Measurements from ENCODE around the gene UBE3B. TPM values are rescaled to one million over a fixed set of nuclear protein-coding genes. Genes with fewer than 3 reads are reported as not detected.

Gene UBE3B
- total RNA-seq, 2 experiments from 2014 or later, result 32.0 to 34.1 TPM

GRCh38 chr12:109538191-109538863, 60.9 kb downstream of the UBE3B start:
- no peak overlapping the region for H3K27ac Mint-ChIP-seq
- H3K27me3 Mint-ChIP-seq (ENCODE audit: low read depth), result no peaks in the 10 kb centered on the region
- ChIA-PET POLR2A (no interaction called here), CTCF (no interaction called here)
- H3K36me3 Mint-ChIP-seq (ENCODE audit: low read depth), result no peaks in the 10 kb centered on the region
- no peaks in the 10 kb centered on the region for H3K4me1 Mint-ChIP-seq (ENCODE audit: low read depth)
- no peak for DNase-seq
- no peak for ATAC-seq
- no peaks in the 10 kb centered on the region for H3K9me3 Mint-ChIP-seq (ENCODE audit: insufficient read depth)
- no peak overlapping the region for H3K4me3 Mint-ChIP-seq

GRCh38 chr12:109539508-109539907, 62.1 kb downstream of the UBE3B start:
- no peak overlapping the region for H3K4me3 Mint-ChIP-seq
- no peak overlapping the region for H3K27ac Mint-ChIP-seq
- peaks cover 3% of the 10 kb centered on the region for H3K4me1 Mint-ChIP-seq (ENCODE audit: low read depth)
- H3K27me3 Mint-ChIP-seq (ENCODE audit: low read depth), result no peaks in the 10 kb centered on the region
- H3K9me3 Mint-ChIP-seq (ENCODE audit: insufficient read depth), result no peaks in the 10 kb centered on the region
- CTCF ChIA-PET, result no interaction called here
- POLR2A ChIA-PET, result no interaction called here
- H3K36me3 Mint-ChIP-seq (ENCODE audit: low read depth), result no peaks in the 10 kb centered on the region
- ATAC-seq (no peak), DNase-seq (no peak)

GRCh38 chr12:109540526-109541412, 63.3 kb downstream of the UBE3B start:
- Mint-ChIP-seq H3K4me3 (no peak overlapping the region), H3K9me3 (ENCODE audit: insufficient read depth) (no peaks in the 10 kb centered on the region), H3K27me3 (ENCODE audit: low read depth) (no peaks in the 10 kb centered on the region), H3K36me3 (ENCODE audit: low read depth) (no peaks in the 10 kb centered on the region), H3K27ac (no peak overlapping the region), H3K4me1 (ENCODE audit: low read depth) (peaks cover 12% of the 10 kb centered on the region)
- no peak for DNase-seq
- ATAC-seq, result no peak
- CTCF ChIA-PET, result no interaction called here
- POLR2A ChIA-PET, result no interaction called here

GRCh38 chr12:109541413-109541726, 63.9 kb downstream of the UBE3B start:
- Mint-ChIP-seq H3K27me3 (ENCODE audit: low read depth) (no peaks in the 10 kb centered on the region), H3K36me3 (ENCODE audit: low read depth) (no peaks in the 10 kb centered on the region), H3K4me3 (no peak overlapping the region), H3K4me1 (ENCODE audit: low read depth) (peaks cover 12% of the 10 kb centered on the region), H3K27ac (no peak overlapping the region), H3K9me3 (ENCODE audit: insufficient read depth) (no peaks in the 10 kb centered on the region)
- DNase-seq, result no peak
- ChIA-PET CTCF (no interaction called here), POLR2A (no interaction called here)
- no peak for ATAC-seq

GRCh38 chr12:109542014-109542413, 64.6 kb downstream of the UBE3B start:
- CTCF ChIA-PET, result no interaction called here
- no peaks in the 10 kb centered on the region for H3K36me3 Mint-ChIP-seq (ENCODE audit: low read depth)
- H3K27ac Mint-ChIP-seq, result no peak overlapping the region
- H3K4me3 Mint-ChIP-seq, result no peak overlapping the region
- ATAC-seq, result no peak
- no peak for DNase-seq
- POLR2A ChIA-PET, result no interaction called here
- H3K9me3 Mint-ChIP-seq (ENCODE audit: insufficient read depth), result no peaks in the 10 kb centered on the region
- H3K27me3 Mint-ChIP-seq (ENCODE audit: low read depth), result no peaks in the 10 kb centered on the region
- H3K4me1 Mint-ChIP-seq (ENCODE audit: low read depth), result peaks cover 12% of the 10 kb centered on the region

- CTCF ChIA-PET, result no interaction called here
- Mint-ChIP-seq H3K27ac (no peak overlapping the region), H3K36me3 (ENCODE audit: low read depth) (no peaks in the 10 kb centered on the region)
Measured at GRCh38 chr12:109542876-109543275, 65.4 kb downstream of the UBE3B start.

GRCh38 chr12:109544955-109545531, 67.6 kb downstream of the UBE3B start:
- H3K9me3 Mint-ChIP-seq (ENCODE audit: insufficient read depth), result no peaks in the 10 kb centered on the region
- peaks cover 12% of the 10 kb centered on the region for H3K4me1 Mint-ChIP-seq (ENCODE audit: low read depth)
- H3K27ac Mint-ChIP-seq, result peak overlapping the region; percentile 71
- POLR2A ChIA-PET, result no interaction called here
- CTCF ChIA-PET, result interaction anchor here (0.5 to 1.0 kb wide), 2 partner anchors 52 to 117 kb away, joined by 3 read pairs; no protein-coding TSS in a partner anchor
- H3K27me3 Mint-ChIP-seq (ENCODE audit: low read depth), result peaks cover 17% of the 10 kb centered on the region
- DNase-seq (peak; percentile 48), ATAC-seq (peak; percentile 67)
- H3K4me3 Mint-ChIP-seq, result no peak overlapping the region
- H3K36me3 Mint-ChIP-seq (ENCODE audit: low read depth), result no peaks in the 10 kb centered on the region

More at GRCh38 chr12:109542876-109543275, 65.4 kb downstream of the UBE3B start:
- DNase-seq (no peak), ATAC-seq (no peak)
- H3K4me1 Mint-ChIP-seq (ENCODE audit: low read depth), result peaks cover 12% of the 10 kb centered on the region
- H3K4me3 Mint-ChIP-seq, result no peak overlapping the region
- H3K27me3 Mint-ChIP-seq (ENCODE audit: low read depth), result peaks cover 8% of the 10 kb centered on the region
- POLR2A ChIA-PET, result no interaction called here
- no peaks in the 10 kb centered on the region for H3K9me3 Mint-ChIP-seq (ENCODE audit: insufficient read depth)

- ChIA-PET CTCF (interaction anchor here (0.5 kb wide), 1 partner anchor 118 kb away, joined by 3 read pairs; no protein-coding TSS in a partner anchor), POLR2A (no interaction called here)
- Mint-ChIP-seq H3K4me3 (no peak overlapping the region), H3K9me3 (ENCODE audit: insufficient read depth) (no peaks in the 10 kb centered on the region), H3K36me3 (ENCODE audit: low read depth) (no peaks in the 10 kb centered on the region), H3K27ac (no peak overlapping the region), H3K4me1 (ENCODE audit: low read depth) (peaks cover 12% of the 10 kb centered on the region), H3K27me3 (ENCODE audit: low read depth) (peaks cover 17% of the 10 kb centered on the region)
- no peak for ATAC-seq
- DNase-seq, result no peak
Measured at GRCh38 chr12:109545826-109546225, 68.4 kb downstream of the UBE3B start.

GRCh38 chr12:109547286-109547685, 69.9 kb downstream of the UBE3B start:
- Mint-ChIP-seq H3K27ac (no peak overlapping the region), H3K4me3 (no peak overlapping the region), H3K27me3 (ENCODE audit: low read depth) (peaks cover 17% of the 10 kb centered on the region), H3K36me3 (ENCODE audit: low read depth) (no peaks in the 10 kb centered on the region), H3K4me1 (ENCODE audit: low read depth) (peaks cover 12% of the 10 kb centered on the region), H3K9me3 (ENCODE audit: insufficient read depth) (no peaks in the 10 kb centered on the region)
- ChIA-PET POLR2A (no interaction called here), CTCF (no interaction called here)
- no peak for DNase-seq
- ATAC-seq, result no peak

- Mint-ChIP-seq H3K9me3 (ENCODE audit: insufficient read depth) (no peaks in the 10 kb centered on the region), H3K4me3 (no peak overlapping the region), H3K4me1 (ENCODE audit: low read depth) (peaks cover 12% of the 10 kb centered on the region), H3K27me3 (ENCODE audit: low read depth) (peaks cover 17% of the 10 kb centered on the region), H3K36me3 (ENCODE audit: low read depth) (no peaks in the 10 kb centered on the region), H3K27ac (no peak overlapping the region)
- DNase-seq (no peak), ATAC-seq (no peak)
- CTCF ChIA-PET, result no interaction called here
- POLR2A ChIA-PET, result no interaction called here
Measured at GRCh38 chr12:109548258-109548657, 70.8 kb downstream of the UBE3B start.

- H3K36me3 Mint-ChIP-seq (ENCODE audit: low read depth), result no peaks in the 10 kb centered on the region
- peaks cover 7% of the 10 kb centered on the region for H3K4me1 Mint-ChIP-seq (ENCODE audit: low read depth)
- no peak for ATAC-seq
- POLR2A ChIA-PET, result no interaction called here
- no peak overlapping the region for H3K4me3 Mint-ChIP-seq
- no peaks in the 10 kb centered on the region for H3K9me3 Mint-ChIP-seq (ENCODE audit: insufficient read depth)
- H3K27ac Mint-ChIP-seq, result no peak overlapping the region
- CTCF ChIA-PET, result no interaction called here
- no peak for DNase-seq
- H3K27me3 Mint-ChIP-seq (ENCODE audit: low read depth), result peaks cover 17% of the 10 kb centered on the region
Measured at GRCh38 chr12:109549613-109550270, 72.3 kb downstream of the UBE3B start.

GRCh38 chr12:109550281-109550680, 72.8 kb downstream of the UBE3B start:
- H3K27me3 Mint-ChIP-seq (ENCODE audit: low read depth), result peaks cover 17% of the 10 kb centered on the region
- peaks cover 2% of the 10 kb centered on the region for H3K4me1 Mint-ChIP-seq (ENCODE audit: low read depth)
- no peak overlapping the region for H3K4me3 Mint-ChIP-seq
- DNase-seq, result no peak
- ChIA-PET POLR2A (no interaction called here), CTCF (no interaction called here)
- H3K36me3 Mint-ChIP-seq (ENCODE audit: low read depth), result no peaks in the 10 kb centered on the region
- H3K9me3 Mint-ChIP-seq (ENCODE audit: insufficient read depth), result no peaks in the 10 kb centered on the region
- no peak for ATAC-seq
- H3K27ac Mint-ChIP-seq, result no peak overlapping the region
